ENCODE results near the gene NOSIP. TPM values are rescaled to one million over a fixed set of nuclear protein-coding genes. Genes with fewer than 3 reads are reported as not detected.

NOSIP gene
- total and polyA plus RNA-seq, 10 of the 15 experiments (the other 5 are each of a cell fraction or from before 2014, with no cell fraction given): 7.2 to 85.5 (median 48.4) TPM

GRCh38 chr19:49597703-49597974 is 17.3 kb upstream of the NOSIP start (continued):
- no peak for TF ChIP-seq ZBTB33 (IDR thresholded peaks at IDR 0.05)
- TF ChIP-seq SUZ12 (IDR thresholded peaks at IDR 0.05; ENCODE audit: unreplicated experiment): no peak
- TF ChIP-seq POLR2AphosphoS5 (IDR thresholded peaks at IDR 0.05; ENCODE audit: low read length): no peak
- no peak for TF ChIP-seq SRF (IDR thresholded peaks at IDR 0.05; ENCODE audit: low read depth in 2 of 2, low read length in 2 of 2)
- no peak for TF ChIP-seq ZNF217 (IDR thresholded peaks at IDR 0.05)
- TF ChIP-seq CHD2 (IDR thresholded peaks at IDR 0.05; ENCODE audit: borderline replicate concordance, low read depth, low read length): no peak
- TF ChIP-seq SUPT20H (IDR thresholded peaks at IDR 0.05; ENCODE audit: borderline replicate concordance, control insufficient read depth, low read depth, low read length): no peak

- in situ Hi-C loops (cut with MboI): no loop called here
- peaks cover 7 to 27% of the 10 kb centered on the region in 2 experiments; a peak in 3 of 4 replicates for H3K36me3 ChIP-seq (ENCODE audit: control insufficient read depth in 2 of 2, insufficient read depth in 2 of 2, low read length in 1 of 2)
- H2AFZ ChIP-seq (ENCODE audit: control insufficient read depth, low read depth, low read length): no peak overlapping the region
Measured at GRCh38 chr19:49596954-49597702, 16.8 kb upstream of the NOSIP start.

More at GRCh38 chr19:49596954-49597702, 16.8 kb upstream of the NOSIP start:
- H3K27ac ChIP-seq (ENCODE audit: control insufficient read depth, insufficient read depth): no peak overlapping the region
- H3K9ac ChIP-seq (ENCODE audit: control insufficient read depth, insufficient read depth, low read length): no peak overlapping the region
- ChIA-PET CTCF (no interaction called here), SMC1A (ENCODE audit: uncharacterized antibody, unreplicated experiment) (no interaction called here), POLR2A (interaction anchor here (0.8 kb wide), 1 partner anchor 37 kb away, joined by 3 read pairs; no protein-coding TSS in a partner anchor), RAD21 (ENCODE audit: unreplicated experiment) (no interaction called here)
- no peak for ATAC-seq
- peaks cover 19% of the 10 kb centered on the region for H3K79me2 ChIP-seq (ENCODE audit: control insufficient read depth, insufficient read depth, low read length)
- no peak overlapping the region for H3K4me3 ChIP-seq
- no peak for TF ChIP-seq SMAD5 (IDR thresholded peaks at IDR 0.05; ENCODE audit: low read depth)
- no peak for TF ChIP-seq HDAC2 (IDR thresholded peaks at IDR 0.05)
- no peak for TF ChIP-seq SMC3 (IDR thresholded peaks at IDR 0.05; ENCODE audit: borderline replicate concordance, low read length)
- no peak for TF ChIP-seq GABPA (IDR thresholded peaks at IDR 0.05; ENCODE audit: low read depth)
- TF ChIP-seq PML (IDR thresholded peaks at IDR 0.05; ENCODE audit: low read length): no peak
- no peak for TF ChIP-seq SKIL (IDR thresholded peaks at IDR 0.05; ENCODE audit: low read depth, poor library complexity, severe bottlenecking)
- no peak for TF ChIP-seq ELK1 (IDR thresholded peaks at IDR 0.05; ENCODE audit: low read depth, low read length)
- TF ChIP-seq ATF2 (IDR thresholded peaks at IDR 0.05; ENCODE audit: low read length): no peak
- TF ChIP-seq ASH2L (IDR thresholded peaks at IDR 0.05; ENCODE audit: borderline replicate concordance, low read depth): no peak
- 97% methylated on average over 56 of the region's 65 CpGs for WGBS (ENCODE audit: insufficient coverage, insufficient replicate concordance, low lambda C conversion rate, missing lambda C conversion rate)
- H3K4me1 ChIP-seq (ENCODE audit: control insufficient read depth, insufficient read depth, low read length): peaks cover 4% of the 10 kb centered on the region; the same call in 1 of the 2 replicates
- no peaks in the 10 kb centered on the region for H3K9me3 ChIP-seq (replicated peaks; ENCODE audit: control insufficient read depth, insufficient read depth, low read length)
- intact Hi-C loops (cut with micrococcal nuclease; ENCODE audit: unreplicated experiment): no loop called here
- no peaks in the 10 kb centered on the region for H3K27me3 ChIP-seq (replicated peaks in 1 of 2; ENCODE audit: control insufficient read depth in 2 of 2, insufficient read depth in 2 of 2, low read length in 1 of 2)
- FAIRE-seq: no peak
- no TSS peak for BruUV-seq (replicated peaks)
- H3K4me2 ChIP-seq (ENCODE audit: control insufficient read depth, insufficient read depth): no peak overlapping the region
- peaks cover 3% of the 10 kb centered on the region; the same call in 1 of the 2 replicates for H4K20me1 ChIP-seq (ENCODE audit: control insufficient read depth, insufficient read depth)
- DNase-seq (ENCODE audit: low read depth, low spot score): no peak

Measured in GM12878 (cell line).